GM15510 (cell line): ENCODE data around the gene PIEZO2.

ENCODE experiments used
- POLR2A ChIP-seq: IDR thresholded peaks from 3 replicates; pipeline ENCODE4 v1.6.1; 2011; ENCODE audit warnings: borderline replicate concordance; ENCODE audit not compliant: insufficient read length; ENCODE audit errors: extremely low read depth

Gene PIEZO2

DNA sequence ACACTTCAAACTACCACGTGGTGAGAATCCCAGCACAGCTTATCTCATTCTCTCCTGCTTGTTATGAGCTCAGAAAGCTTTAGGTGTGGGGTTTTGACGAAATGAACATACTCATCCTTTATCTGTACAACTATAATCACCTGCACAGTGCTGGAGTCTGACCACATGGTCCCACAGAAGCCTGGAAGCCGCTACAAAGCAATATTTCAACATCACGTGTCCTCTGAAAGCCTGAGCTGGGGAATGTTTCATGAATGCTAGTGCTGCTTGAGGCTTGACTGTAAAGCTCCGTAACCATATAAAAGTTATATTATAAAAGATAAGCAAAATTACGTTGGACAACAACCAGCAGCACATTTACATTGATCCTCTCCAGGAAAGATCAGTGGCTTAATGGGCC, 43.9 kb downstream of the PIEZO2 start:
- TF ChIP-seq POLR2A: no peak

DNA sequence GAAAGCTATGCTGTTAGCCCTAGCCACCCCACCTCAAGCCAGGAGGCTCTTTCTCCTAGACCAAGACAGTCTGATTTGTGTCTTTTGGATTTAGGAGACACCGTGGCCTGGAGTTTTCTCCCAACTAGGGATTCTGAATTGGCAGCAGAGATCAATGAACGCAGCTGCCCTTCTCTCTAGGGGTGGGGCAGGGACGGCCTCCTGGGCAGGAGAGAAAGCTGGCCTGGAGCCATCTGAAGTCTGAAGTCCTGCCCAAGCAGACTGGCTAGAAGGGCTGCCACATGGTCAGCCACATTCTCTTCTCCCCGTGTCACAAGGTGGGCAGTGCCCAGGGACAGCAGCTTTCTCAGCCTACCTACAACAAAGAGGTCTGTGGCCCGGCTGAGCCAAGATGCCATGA, 45.1 kb downstream of the PIEZO2 start:
- TF ChIP-seq POLR2A: no peak

DNA sequence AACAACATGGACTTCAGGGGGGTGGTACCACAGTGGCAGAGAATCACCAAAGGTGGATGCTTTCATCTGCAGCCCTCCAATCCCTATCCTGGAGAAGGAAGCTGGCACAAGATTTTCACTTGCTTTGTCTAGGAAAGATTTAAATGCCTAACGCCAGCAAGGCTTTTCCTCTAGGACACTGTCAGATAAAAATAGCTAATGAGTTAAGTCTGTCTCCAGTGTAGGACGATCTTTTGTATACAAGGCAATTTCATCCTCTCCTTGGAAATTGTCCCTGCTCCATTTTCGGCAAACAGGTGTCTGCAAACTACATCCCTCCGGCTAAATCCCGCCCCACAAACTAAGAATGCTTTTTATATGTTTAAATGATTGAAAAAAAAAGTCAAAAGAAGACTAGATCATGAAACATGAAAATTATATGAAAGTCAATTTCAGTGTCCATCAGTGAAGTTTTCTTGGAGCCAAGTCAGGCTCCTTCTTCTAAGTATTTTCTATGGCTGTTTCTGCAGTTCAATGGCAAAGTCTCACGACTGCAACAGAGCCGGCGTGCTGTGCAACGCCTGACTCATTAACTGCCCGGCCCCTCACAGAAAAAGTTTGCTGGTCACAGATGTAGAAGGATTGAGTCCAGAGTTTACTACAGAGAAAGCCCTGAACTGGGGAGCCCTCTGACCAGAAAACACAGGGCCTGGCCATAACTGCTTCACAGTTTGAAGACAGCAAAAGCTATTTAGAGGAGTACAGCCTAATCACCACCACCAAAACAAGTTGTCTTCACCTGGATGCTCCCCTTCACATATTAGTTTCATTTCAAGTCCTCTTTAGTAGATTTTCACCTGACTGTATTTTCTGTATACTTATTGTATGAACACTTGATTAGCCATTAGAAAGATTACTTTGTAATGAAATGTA, 52.3 kb downstream of the PIEZO2 start:
- no peak for TF ChIP-seq POLR2A

DNA sequence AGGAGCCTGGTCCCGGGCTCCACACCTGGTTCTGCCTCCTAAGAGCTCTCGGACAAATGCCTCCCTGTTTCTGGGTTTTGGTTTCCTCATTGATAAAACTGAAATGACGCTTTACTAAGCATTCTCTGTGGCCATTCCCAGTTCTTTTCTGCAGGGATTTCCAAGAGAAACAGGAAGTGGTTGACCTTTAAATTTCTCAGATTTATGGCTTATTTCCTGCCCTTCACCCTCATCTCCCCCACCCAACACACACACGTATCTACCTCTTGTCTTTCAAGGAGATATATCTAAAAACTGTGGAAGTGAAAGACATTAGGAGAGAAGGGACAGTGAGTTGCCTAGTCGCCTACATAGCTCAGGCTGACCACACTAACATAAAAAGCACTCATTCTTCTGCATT, 53.0 kb downstream of the PIEZO2 start:
- TF ChIP-seq POLR2A: no peak

DNA sequence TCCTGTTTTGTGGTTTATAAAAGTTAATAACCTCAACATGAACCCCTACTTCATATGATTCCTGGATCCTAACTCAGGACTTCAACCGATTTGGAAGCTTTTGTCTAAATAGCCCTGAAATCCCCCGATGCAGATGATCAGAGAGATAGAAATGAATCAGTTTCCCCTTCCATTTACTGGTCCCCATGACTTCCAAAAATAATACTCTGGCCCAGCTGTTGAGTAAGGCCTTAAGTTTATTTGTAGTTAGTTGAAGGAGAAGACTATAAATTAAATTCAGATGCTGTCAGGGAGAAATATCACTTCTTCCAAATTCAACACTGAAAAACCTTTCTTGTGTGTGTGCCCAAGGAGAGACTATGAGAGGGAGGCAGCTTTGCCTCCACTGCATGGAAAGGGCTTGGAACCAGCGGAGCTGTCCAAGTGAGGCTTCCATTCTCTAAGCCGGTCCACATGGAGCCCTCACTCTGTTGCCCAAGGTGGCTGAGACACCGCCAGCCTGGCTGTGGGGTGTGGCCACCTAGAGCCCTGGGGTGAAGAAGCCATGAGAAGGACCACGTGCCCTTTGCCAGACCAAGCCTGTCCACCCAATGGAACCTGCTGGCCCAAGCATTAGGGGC, 53.6 kb downstream of the PIEZO2 start:
- no peak for TF ChIP-seq POLR2A

DNA sequence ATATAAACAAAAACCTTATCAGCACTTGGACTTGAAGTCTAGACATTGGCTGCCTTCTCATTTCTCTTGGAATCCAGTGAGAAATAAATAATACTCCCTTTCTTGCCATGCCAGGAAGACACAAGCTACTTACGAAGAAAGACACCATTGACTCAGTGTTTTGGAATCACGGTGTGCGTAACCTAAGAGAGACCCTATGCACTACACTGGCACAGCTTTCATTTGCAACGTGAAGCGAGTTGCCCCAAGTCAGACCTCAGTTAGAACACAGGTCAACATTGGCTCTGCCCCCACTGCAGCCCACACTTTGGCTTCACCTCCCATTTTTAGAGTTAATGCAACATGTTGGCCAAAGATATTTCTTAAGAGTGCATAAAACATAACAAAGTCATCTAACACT, 54.2 kb downstream of the PIEZO2 start:
- no peak for TF ChIP-seq POLR2A

DNA sequence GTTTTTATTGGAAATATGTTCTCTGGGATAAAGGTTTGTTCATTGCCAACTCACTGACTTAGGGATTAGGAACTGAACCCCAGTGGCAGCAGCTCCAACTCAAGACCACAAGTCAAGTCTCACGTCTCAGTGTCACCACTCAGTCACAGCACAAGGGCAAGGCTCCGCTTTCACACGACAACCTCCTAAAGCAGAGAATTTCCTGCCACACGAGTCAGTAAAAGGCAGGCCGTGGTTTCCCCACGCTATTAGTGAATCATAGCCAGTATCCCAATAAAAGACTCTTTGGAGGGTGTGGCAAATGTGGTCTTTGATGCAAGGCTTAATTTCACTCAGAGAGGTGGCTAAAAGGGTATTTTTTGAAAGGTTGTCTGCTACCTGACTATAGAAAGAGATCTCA, 57.6 kb downstream of the PIEZO2 start:
- TF ChIP-seq POLR2A: no peak

DNA sequence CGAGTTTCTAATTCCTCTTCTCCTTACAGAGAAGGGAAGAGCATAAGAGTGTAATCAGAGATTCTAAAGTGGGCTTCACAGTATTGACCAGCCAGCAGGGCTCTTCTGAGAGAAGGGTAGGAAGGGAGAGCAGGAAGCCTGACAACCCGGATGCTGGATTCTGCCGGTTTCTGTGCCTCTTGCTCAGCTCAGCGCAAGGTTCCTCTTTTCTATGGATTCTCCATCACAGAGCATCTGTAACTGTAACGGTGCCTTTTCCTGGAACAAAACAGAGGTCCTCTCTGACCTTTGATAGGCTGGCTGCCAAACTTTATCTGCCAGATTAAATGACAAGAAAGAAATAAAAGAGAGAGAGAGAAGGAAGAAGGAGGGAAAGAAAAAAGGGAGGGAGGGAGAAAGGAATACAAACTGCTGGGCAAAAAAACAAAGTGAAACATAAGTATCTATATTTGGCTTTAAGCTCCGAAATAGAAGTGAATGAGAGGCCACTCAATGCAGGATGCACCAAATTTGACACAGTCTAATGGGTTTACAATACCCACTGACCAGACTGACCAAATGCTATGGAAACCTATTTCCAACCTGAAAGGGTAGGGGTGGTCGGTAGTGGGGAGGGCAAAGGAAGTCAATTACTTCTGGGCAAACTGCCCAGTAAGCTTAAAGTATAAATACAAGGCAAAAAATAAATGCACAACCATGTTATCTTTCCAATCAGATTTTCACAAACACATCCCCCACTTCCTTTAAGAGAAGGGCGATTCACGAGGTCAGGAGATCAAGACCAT, 59.2 kb downstream of the PIEZO2 start:
- no peak for TF ChIP-seq POLR2A

DNA sequence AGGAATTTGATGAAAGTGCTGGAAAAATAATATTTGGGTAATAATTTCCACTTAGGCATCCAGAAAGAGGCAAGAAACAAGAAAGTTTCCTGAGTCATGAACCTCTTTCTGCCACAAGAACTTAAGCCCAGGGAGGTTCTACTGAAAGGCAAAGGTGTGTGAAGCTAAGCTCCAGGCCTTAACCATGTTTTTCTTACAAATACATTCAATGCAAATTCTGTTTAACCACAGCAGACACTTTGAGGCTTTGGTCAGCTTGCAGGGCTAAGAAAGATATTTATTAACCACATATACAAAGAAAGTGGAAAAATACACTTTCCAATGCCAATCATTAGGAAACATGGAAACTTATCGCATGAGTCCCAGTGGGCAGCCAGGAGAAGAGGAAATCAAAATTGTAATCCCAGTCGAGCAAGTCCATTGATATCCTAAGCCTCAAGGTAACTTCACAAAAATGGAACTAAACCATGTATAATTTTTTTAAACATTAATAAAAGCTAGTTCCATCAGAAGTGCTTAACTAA, 68.3 kb downstream of the PIEZO2 start:
- no peak for TF ChIP-seq POLR2A

DNA sequence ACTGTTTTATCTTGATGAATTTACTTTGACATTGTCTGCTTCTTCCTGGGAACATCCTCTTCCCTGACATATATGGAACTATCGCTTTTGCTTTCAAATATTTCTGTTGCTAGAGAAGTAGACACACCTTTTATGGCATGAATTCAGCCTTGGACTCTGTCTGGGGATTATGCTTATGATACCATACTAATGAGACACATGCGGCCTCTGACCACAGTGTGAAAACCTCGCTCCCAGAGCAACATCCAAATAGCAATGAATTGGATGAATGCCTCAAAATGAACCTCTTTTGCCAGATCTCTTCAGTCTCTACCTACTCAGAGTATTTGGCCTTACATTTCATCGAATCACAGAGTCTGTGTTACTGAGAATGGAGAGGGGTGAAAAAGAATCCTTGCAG, 70.9 kb downstream of the PIEZO2 start:
- TF ChIP-seq POLR2A: no peak

DNA sequence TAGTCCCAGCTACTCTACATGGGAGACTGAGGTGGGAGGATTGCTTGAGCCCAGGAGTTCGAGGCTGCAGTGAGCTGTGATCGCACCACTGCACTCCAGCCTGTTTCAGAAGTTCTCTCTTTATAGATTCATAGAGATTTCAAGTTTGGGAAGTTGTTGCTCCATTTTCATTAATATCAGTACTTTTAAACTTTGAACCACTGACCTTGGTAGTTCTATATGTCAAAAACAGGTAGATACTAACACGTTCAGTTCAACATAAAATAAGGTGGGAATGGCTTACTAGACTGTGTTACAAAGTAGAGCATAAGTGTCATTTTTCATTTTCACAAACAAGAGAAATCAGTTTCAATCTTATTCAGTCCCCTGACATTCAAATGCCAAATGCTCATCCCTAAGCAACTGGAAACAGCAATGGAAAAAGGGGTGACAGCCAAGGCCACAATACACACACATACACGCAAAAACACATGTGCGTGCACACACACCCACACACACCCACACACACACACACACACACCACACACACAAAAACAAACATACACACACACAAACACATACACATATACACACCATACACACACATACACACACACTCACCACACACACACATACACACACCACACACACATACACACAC, 71.7 kb downstream of the PIEZO2 start:
- no peak for TF ChIP-seq POLR2A

DNA sequence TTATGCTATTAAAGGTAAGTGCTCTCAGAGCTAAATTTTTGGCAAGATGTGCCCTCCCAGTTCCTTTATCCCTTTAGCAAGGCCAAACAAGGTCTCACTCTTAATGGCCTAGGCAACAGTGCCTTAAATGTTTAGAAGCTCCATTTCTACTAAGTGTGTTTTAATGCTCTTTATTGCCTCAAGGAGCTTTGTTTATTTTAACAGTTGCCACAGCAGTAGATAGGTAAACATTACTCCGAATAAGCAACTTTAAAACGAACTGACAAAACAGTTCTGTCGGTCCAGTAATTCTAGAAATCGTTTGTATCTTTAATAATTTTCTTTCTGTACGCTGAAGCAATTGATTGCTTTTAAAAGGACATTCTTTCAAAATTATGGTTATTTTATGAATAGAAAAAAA, 74.5 kb downstream of the PIEZO2 start:
- no peak for TF ChIP-seq POLR2A

DNA sequence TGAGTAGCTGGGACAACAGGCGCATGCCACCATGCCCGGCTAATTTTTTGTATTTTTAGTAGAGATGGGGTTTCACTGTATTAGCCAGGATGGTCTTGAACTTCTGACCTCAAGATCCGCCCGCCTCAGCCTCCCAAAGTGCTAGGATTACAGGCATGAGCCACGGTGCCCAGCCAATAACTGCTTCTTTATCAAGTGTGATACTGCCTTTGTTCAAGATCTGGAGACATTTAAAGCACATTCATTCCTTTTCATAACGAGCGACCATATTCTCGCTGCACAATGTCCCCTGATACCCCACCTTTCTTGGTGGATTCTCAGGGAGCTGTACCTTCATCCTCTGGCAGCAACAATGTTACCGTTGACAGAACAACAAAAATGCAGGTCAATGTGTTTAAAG, 75.4 kb downstream of the PIEZO2 start:
- no peak for TF ChIP-seq POLR2A

DNA sequence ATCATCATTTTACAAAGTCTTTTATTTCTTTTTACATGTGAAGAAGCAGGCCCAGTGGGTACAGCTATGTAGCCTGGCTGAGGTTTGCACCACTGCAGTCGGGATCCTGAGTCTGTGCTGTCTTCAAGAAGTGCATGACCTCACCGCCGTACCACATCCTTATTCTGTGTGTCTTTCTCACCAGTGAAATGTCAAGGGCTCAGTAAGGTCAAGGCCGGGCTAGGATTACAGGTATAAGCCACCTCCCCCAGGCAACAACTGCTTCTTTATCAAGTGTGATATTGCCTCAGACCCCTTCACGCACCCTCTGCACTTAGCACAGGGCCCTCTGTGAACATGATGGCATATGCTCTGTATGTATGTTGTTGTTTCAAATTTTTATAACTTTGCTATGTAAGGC, 76.7 kb downstream of the PIEZO2 start:
- TF ChIP-seq POLR2A: no peak

DNA sequence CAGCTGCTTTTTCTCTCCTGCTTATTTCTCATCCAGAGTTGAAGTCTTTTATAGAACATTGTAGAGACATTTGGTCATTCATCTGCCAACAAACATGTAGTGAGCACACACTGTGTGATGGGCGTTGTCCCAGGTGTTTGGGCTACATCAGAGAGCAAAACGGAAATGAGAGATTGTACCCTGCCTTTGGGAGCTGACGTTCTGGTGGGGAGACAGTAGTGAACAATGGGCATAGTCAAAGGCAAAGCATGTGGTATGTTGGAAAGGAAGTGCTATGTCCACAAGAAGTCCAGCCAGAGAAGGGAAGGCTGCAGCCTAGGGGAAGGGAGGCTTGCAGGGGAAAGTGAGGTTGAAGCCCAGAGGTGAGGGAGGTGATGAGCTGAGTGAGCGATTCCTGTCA, 78.1 kb downstream of the PIEZO2 start:
- no peak for TF ChIP-seq POLR2A
